Measurements from ENCODE around the gene FNDC1. TPM values are rescaled to one million over a fixed set of nuclear protein-coding genes. Genes with fewer than 3 reads are reported as not detected.

Gene FNDC1
- total RNA-seq, 1 experiment from 2014 or later, result 0.17 TPM

DNA sequence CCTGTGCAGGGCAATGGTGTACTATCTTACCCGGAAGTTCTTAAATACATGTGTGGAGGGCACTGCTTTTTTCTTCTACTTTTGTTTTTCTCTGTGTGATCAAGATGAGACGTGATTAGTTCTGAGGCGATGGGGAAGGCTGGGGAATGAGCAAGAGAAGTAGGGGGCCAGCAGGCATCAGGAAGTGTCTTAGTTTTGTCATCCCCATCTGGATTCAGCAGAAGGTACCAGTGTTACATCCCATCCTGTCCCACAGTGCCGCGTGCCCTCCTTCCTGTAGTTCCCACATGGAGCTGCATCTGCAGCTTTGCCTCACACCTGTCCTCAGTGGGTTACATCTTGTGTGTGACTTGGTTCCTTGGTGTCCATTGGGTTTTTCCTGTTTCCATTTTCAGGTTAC lies 86.9 kb downstream of the FNDC1 start:
- Mint-ChIP-seq H3K9me3 (ENCODE audit: low read depth, unreplicated experiment) (no peaks in the 10 kb centered on the region), H3K36me3 (ENCODE audit: insufficient read depth, unreplicated experiment) (no peaks in the 10 kb centered on the region), H3K4me1 (ENCODE audit: low read depth, unreplicated experiment) (no peaks in the 10 kb centered on the region), H3K27ac (ENCODE audit: unreplicated experiment) (no peak overlapping the region), H3K27me3 (ENCODE audit: unreplicated experiment) (peaks cover 80% of the 10 kb centered on the region), H3K4me3 (ENCODE audit: low read depth, unreplicated experiment) (no peak overlapping the region)
- CTCF ChIA-PET, result no interaction called here
- TF ChIP-seq CTCF (IDR thresholded peaks at IDR 0.05; ENCODE audit: unreplicated experiment), result no peak
- DNase-seq, result no peak
- intact Hi-C loops (cut with micrococcal nuclease; ENCODE audit: unreplicated experiment), result loop anchor here (10.0 kb wide), 3 partner anchors 209 to 389 kb away; no protein-coding TSS in a partner anchor
- no TSS peak for BruUV-seq (replicated peaks)

- Mint-ChIP-seq H3K4me1 (ENCODE audit: low read depth, unreplicated experiment) (no peaks in the 10 kb centered on the region), H3K27me3 (ENCODE audit: unreplicated experiment) (peaks cover 68% of the 10 kb centered on the region), H3K27ac (ENCODE audit: unreplicated experiment) (no peak overlapping the region), H3K36me3 (ENCODE audit: insufficient read depth, unreplicated experiment) (no peaks in the 10 kb centered on the region), H3K4me3 (ENCODE audit: low read depth, unreplicated experiment) (no peak overlapping the region), H3K9me3 (ENCODE audit: low read depth, unreplicated experiment) (no peaks in the 10 kb centered on the region)
- DNase-seq, result no peak
- intact Hi-C loops (cut with micrococcal nuclease; ENCODE audit: unreplicated experiment), result loop anchor here (10.0 kb wide), 3 partner anchors 207 to 387 kb away; no protein-coding TSS in a partner anchor
- BruUV-seq (replicated peaks), result no TSS peak
- no peak for TF ChIP-seq CTCF (IDR thresholded peaks at IDR 0.05; ENCODE audit: unreplicated experiment)
- CTCF ChIA-PET, result interaction anchor here (0.7 kb wide), 1 partner anchor 434 kb away, joined by 4 read pairs; no protein-coding TSS in a partner anchor
Observed at GRCh38 chr6:159257846-159258245, 88.6 kb downstream of the FNDC1 start.

DNA sequence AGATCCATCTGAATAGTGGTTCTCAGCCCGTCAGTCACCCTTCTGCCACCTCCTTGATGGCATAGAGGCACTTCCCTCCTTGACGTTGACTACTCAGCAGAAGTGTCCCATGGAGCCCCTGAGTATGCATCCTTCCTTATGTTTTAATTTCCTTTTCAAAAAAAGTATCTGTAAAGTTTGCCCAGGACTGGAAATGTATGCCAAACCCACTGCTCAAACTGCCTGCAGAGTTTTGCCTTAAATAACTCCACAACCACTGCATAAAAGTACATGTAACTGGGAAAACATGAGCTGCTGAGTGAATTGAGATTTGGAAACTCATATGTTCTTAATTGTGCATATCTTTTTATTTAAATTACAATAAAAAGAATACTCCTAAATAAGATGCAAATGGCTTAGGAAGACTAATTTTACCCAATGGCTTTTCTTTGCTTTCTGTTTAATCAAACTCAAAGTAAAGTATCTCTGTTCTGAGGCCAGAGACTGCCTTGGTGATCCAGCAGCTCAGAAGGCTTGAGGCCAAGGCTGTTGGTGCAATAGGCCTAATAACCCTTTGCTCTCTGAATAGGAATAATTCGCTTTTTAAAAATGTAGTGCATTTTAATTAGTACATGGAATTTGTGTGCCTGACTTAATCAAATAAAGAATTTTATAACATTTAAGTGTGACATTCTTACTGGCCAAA lies 90.4 kb downstream of the FNDC1 start:
- Mint-ChIP-seq H3K27ac (ENCODE audit: unreplicated experiment) (no peak overlapping the region), H3K4me1 (ENCODE audit: low read depth, unreplicated experiment) (no peaks in the 10 kb centered on the region), H3K9me3 (ENCODE audit: low read depth, unreplicated experiment) (no peaks in the 10 kb centered on the region), H3K36me3 (ENCODE audit: insufficient read depth, unreplicated experiment) (no peaks in the 10 kb centered on the region), H3K27me3 (ENCODE audit: unreplicated experiment) (peaks cover 57% of the 10 kb centered on the region), H3K4me3 (ENCODE audit: low read depth, unreplicated experiment) (no peak overlapping the region)
- CTCF ChIA-PET, result no interaction called here
- no TSS peak for BruUV-seq (replicated peaks)
- no peak for TF ChIP-seq CTCF (IDR thresholded peaks at IDR 0.05; ENCODE audit: unreplicated experiment)
- no peak for DNase-seq
- intact Hi-C loops (cut with micrococcal nuclease; ENCODE audit: unreplicated experiment), result loop anchor here (10.0 kb wide), 3 partner anchors 205 to 385 kb away; no protein-coding TSS in a partner anchor

DNA sequence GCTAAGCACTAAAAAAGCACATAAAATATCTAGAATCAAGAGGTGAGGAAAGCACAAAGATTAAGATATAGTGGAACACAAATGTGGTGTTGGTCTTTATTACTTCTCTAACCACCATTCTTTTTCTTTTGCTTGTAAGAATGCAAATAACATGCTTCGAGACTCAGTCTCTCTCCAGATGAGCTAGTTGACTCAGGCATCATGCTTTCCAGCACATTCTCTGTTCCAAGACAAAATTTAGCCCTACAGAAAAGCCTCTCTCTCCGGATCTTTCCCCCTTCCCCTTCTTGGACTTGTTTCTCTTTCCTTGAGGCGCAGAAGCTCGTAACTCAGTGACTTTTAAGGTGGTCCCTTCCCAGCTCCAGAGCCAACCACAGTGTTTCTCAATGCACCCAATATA lies 91.0 kb downstream of the FNDC1 start:
- Mint-ChIP-seq H3K4me3 (ENCODE audit: low read depth, unreplicated experiment) (no peak overlapping the region), H3K9me3 (ENCODE audit: low read depth, unreplicated experiment) (no peaks in the 10 kb centered on the region), H3K27ac (ENCODE audit: unreplicated experiment) (no peak overlapping the region), H3K27me3 (ENCODE audit: unreplicated experiment) (peaks cover 50% of the 10 kb centered on the region), H3K36me3 (ENCODE audit: insufficient read depth, unreplicated experiment) (no peaks in the 10 kb centered on the region), H3K4me1 (ENCODE audit: low read depth, unreplicated experiment) (no peaks in the 10 kb centered on the region)
- intact Hi-C loops (cut with micrococcal nuclease; ENCODE audit: unreplicated experiment), result no loop called here
- no peak for DNase-seq
- TF ChIP-seq CTCF (IDR thresholded peaks at IDR 0.05; ENCODE audit: unreplicated experiment), result no peak
- BruUV-seq (replicated peaks), result no TSS peak
- CTCF ChIA-PET, result no interaction called here
